Stimulated activated CD8-positive, alpha-beta memory T cell treated with anti-CD3 and anti-CD28 coated beads, Interleukin-15, amount 100 ng/mL, for 4 hours (primary cell): ENCODE results near the gene GASK1A.

ENCODE experiments used
- DNase-seq, 2 donors: peaks; one replicate each; pipeline ENCODE4 v3.0.0-alpha.2; 2020; ENCODE audit warnings: low read depth in 2 of 2

Gene GASK1A

GRCh38 chr3:42982645-42983412 lies 3.7 kb downstream of the GASK1A start:
- no peak for DNase-seq

- DNase-seq: no peak
Measured at GRCh38 chr3:42983927-42984326, 4.8 kb downstream of the GASK1A start.

GRCh38 chr3:42984701-42985100 lies 5.6 kb downstream of the GASK1A start:
- DNase-seq: no peak

- no peak for DNase-seq
Measured at GRCh38 chr3:42988097-42988496, 9.0 kb downstream of the GASK1A start.

GRCh38 chr3:42988566-42988965 lies 9.5 kb downstream of the GASK1A start:
- DNase-seq: no peak

- no peak for DNase-seq
Measured at GRCh38 chr3:42991341-42992315, 12.5 kb downstream of the GASK1A start.

- no peak for DNase-seq
Measured at GRCh38 chr3:42994595-42994994, 15.5 kb downstream of the GASK1A start.

- no peak for DNase-seq
Measured at GRCh38 chr3:42996021-42996420, 16.9 kb downstream of the GASK1A start.

GRCh38 chr3:42996633-42997075 lies 17.5 kb downstream of the GASK1A start:
- DNase-seq: no peak

GRCh38 chr3:42999212-42999611 lies 20.1 kb downstream of the GASK1A start:
- no peak for DNase-seq

GRCh38 chr3:42999632-43000031 lies 20.5 kb downstream of the GASK1A start:
- DNase-seq: no peak

- no peak for DNase-seq
Measured at GRCh38 chr3:43000387-43000786, 21.3 kb downstream of the GASK1A start.

- no peak for DNase-seq
Measured at GRCh38 chr3:43001094-43001553, 22.0 kb downstream of the GASK1A start.

GRCh38 chr3:43001556-43002121 lies 22.5 kb downstream of the GASK1A start:
- DNase-seq: no peak

- no peak for DNase-seq
Measured at GRCh38 chr3:43004282-43004681, 25.2 kb downstream of the GASK1A start.

- no peak for DNase-seq
Measured at GRCh38 chr3:43005253-43005652, 26.1 kb downstream of the GASK1A start.

GRCh38 chr3:43005981-43006380 lies 26.9 kb downstream of the GASK1A start:
- DNase-seq: no peak

GRCh38 chr3:43006825-43007224 lies 27.7 kb downstream of the GASK1A start:
- no peak for DNase-seq

GRCh38 chr3:43009547-43009946 lies 30.4 kb downstream of the GASK1A start:
- no peak for DNase-seq

GRCh38 chr3:43010638-43011037 lies 31.5 kb downstream of the GASK1A start:
- DNase-seq: no peak

- no peak for DNase-seq
Measured at GRCh38 chr3:43011638-43012037, 32.5 kb downstream of the GASK1A start.

GRCh38 chr3:43012174-43012573 lies 33.1 kb downstream of the GASK1A start:
- no peak for DNase-seq
